ENCODE data around the gene TYRO3. TPM values are rescaled to one million over a fixed set of nuclear protein-coding genes. Genes with fewer than 3 reads are reported as not detected.

TYRO3 gene
- polyA plus RNA-seq, 4 donors: 142 to 169 (median 163) TPM

DNA sequence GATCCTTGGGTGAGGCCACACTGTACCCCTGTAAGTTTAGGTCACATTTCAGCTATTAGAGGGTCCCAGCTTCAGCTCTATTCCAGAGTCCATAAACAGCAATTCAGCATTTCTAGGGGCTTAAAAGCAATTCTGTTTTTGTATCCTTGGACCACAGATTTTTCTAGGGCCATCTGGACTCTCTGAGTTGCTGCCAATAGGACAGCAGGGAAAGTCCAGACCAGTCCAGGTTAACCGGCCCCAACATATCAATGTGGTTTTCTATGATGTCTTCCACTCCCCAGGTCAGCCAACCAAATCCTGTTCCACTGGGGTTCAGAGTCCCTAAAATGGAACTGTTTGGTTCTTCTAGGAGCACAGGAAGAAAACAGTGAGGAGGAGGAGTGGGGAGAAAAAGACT lies 40.0 kb downstream of the TYRO3 start:
- DNase-seq (ENCODE audit: low read depth in 4 of 4, low spot score in 2 of 4): no peak

DNA sequence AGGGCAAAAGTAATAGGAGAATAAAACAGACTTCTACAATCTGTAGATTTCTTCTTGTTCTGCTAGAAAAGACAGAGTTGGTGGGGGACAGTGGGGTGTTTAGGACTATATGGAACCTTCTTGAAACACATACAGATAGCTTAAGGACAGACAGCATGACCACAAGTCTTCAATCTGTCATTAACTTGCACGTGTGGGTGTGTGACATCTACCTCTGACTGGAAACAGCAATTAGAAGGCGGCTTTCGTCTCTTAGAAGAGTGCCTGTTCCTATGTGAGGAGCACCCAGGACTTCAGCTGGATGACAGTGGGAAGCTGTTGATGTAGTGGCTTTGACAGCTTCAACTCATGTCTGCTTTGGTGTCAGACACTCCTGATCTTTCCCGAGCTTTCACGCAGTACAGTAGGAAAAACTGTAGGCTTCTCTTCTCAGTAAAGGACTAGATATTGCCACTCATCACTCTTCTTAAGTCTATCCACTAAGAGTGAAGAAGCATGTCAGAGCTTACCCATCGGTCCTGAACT lies 44.5 kb downstream of the TYRO3 start:
- no peak for DNase-seq (ENCODE audit: low read depth in 4 of 4, low spot score in 2 of 4)

DNA sequence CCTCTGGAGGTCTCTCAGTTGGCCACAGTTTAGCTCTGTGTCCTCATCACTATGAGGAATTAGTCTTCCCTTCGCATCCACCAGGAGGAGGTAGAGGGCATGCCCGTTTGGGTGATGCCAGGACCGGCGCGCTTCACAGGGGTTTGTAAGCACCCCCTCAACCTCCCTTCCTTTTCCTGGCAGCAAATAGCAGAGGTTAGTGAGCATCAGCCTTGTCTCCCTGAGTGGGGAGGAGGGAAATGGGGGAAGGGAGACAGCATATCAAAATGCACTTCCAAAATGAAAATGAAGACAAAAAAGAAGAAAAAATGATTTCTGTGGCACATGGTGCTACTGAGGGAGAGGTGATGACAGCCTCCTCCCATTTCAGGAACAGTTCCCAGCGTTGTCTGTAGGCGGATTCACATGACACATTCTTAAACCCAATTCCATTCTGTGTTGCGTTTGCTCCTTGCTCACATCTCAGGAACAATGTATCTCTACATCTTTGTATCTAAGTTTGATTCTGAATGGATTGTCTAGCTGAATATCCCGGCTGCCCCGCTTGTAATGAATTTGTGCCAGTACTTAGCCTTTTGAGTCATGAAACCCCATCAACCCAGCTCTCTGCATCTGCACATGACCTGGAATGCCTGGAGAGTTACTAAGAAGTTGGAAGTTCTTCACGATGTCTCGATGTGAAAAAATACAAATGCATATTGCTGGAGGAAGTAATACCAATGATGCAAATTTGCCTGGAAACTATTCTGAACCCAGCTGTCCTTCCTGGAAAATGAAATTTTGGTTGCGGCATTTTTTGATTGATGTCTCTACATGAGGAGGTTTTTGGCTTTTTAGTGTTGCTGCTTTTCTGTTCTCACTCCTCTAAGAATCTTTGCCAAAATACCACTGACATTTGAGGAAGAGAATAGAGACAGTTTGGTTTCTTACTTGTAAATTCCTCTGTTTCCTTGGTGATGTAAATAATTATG lies 45.2 kb downstream of the TYRO3 start:
- peak in 2 of 4 donors; percentile 40 to 55 for DNase-seq (ENCODE audit: low read depth in 4 of 4, low spot score in 2 of 4)

DNA sequence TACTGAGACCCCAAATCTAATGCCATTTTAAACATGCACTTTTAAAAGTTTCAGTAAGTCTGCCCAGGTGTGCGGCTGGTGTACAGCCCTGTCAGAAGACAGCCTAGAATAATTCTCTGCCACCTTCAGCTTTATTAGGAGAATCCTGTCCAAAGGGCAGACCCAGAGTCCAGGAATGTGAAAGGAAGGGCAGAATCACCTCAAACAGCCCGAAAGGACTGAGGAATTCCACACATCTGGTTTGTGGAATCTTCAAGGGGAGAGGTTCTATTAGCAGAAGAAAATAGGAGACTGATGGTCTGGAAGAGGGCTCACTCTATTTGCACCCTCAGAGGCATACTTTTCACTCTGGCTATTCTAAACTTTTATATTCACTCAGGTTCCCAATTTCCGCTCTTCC lies 46.6 kb downstream of the TYRO3 start:
- DNase-seq (ENCODE audit: low read depth in 4 of 4, low spot score in 2 of 4): no peak

DNA sequence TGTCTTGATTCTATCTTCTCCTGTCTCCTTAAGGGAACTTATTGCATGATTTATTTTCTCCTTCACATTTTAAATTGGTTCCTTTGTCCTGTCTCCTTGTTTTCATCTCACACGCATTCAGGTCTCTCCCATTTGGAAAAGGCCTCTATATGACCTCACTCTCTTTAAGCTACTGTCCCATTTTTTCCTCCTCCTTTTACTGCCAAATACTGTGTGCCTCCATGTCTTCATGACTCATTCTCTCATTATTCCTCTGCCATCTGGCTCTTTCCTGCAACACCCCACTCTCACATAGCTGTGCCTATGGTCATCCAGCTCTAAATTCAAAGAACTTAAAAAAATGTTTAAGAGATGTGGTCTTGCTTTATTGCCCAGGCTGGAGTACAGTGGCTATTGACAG lies 48.0 kb downstream of the TYRO3 start:
- DNase-seq (ENCODE audit: low read depth in 4 of 4, low spot score in 2 of 4): no peak

DNA sequence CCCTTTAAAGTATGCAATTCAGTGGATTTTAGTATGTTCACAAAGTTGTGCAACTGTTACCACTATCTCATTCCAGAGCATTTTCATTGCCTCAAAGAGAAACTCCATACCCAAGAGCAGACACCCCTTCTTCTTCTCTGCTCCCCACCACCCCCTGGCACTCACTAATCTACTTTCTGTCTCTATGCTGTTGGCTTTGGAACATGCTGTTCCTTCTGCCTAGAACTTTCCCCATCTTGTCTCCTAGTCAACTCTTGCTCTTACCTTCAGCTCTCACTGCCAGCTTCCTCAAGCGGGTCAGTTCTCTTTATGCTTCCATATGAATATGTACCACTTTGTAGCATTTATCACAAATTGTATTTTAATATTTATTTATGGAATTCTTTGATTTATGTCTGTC lies 50.1 kb downstream of the TYRO3 start:
- DNase-seq (ENCODE audit: low read depth in 4 of 4, low spot score in 2 of 4): no peak

DNA sequence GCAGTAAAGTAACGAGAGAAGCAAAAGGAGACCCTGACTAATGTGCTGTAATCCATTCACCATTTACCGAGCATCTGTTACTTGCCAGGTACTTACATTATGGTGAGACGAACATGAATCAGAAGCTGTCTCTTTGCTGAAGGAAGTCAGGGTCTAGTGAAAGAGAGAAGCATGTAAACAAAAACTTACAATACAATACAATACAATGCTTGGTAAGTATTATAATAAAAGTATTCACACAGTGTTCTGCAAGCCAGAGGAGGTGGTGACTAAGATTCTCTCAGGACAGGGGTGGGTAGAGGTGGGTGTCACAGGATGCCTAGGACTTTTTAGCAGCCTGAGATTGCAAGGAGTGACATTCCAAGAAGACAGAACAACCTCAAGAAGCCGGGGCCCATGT lies 51.0 kb downstream of the TYRO3 start:
- no peak for DNase-seq (ENCODE audit: low read depth in 4 of 4, low spot score in 2 of 4)

DNA sequence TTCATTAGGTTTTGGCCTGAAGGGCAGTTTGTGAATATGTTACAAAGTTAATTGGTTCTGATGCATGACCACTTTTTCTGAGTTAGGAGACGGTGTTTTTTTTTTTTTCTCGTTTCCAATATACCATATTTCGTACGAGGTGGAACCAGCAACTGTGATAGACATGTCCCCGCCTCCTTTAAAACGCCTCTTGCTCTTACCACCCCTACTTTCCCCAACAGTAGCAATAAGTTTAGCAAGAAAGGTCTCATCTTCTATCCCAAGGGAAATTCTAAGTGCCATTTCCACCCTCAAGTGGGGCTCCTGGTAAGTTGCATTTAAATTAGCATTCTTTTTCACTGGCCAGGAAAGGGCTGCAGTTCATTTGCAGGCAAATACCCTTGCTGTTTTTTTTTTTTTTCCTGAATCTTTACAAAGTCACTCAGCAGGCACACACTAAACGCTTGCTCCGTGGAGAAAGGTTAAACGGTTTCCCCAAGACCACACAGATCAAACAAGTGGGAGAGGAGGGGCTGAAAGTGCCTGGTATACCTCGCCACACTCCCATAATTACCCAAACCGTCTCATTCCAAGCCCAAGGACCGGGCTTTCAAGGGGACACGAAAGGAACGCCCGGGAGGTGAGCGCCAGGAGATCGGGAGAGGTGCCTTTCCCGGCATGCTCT lies 61.7 kb downstream of the TYRO3 start:
- DNase-seq (ENCODE audit: low read depth in 4 of 4, low spot score in 2 of 4): peak in 2 of 4 donors; percentile 23 to 32

DNA sequence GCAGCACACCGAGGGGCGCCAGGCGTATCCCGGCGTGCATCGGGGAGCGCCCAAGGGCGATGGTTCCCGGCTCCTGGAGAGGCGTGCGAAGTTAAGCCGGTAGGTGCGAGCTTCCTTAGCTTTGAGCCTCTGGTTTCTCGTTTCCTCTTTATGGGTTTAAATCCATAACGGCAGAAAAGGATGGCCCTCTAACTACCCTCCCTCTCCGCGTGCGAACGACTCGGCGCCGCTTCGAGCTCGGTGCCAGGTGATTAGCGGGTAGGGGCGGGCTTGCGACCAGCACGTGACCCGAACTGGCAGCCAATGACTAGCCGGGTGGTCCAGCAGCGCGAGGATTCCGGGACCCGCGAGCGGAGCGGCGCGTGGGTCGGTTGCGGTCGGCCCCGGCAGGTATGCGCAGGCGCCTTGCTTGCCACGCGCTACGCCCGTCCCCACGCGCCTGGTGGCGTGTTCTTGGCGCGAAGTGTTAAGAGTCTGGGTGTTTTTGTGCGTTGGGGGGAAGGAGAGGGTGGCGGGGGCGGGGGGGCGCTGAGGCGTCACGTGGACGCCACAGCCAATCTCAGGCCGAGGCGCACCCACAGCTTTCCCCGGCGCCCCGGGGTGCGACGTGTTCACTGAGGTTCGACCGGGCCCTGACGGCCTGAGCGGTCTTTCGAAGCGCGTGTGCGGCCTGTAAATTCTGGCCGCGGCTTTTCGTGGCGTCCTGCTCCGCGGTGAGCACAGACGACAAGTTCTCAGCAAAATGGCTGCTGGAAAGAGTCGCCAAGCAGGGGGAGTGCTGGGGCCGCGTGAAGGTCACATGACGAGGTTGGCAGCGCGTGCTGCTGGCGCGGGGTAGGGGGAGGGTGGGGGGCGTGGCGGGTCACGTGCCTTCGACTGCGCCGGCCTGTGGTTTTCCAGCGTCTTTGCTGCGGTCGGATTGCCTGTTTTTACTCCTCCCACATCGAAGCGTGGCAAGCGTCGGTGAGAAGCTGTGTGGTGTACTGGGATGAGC lies 62.5 kb downstream of the TYRO3 start:
- peak; percentile 68 to 78 (median 74) for DNase-seq (ENCODE audit: low read depth in 4 of 4, low spot score in 2 of 4)

DNA sequence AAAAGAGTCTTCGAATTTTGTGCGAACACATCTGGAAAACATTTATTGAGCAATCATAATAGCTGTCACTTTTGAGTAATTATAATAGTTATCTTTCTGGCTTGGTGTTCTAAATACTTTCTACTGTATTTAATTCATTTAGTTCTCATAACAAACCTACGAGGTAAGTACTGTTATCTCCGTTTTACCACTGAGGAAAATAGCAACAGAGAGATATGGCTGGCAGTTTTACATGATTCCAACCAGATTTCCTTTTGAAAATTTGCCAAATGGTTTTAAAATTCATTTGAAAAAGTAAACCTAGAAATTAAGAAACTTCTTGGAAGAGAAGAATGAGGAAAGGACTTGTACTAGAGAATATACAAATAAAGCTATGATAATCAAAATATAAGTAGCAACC lies 63.9 kb downstream of the TYRO3 start:
- DNase-seq (ENCODE audit: low read depth in 4 of 4, low spot score in 2 of 4): no peak

DNA sequence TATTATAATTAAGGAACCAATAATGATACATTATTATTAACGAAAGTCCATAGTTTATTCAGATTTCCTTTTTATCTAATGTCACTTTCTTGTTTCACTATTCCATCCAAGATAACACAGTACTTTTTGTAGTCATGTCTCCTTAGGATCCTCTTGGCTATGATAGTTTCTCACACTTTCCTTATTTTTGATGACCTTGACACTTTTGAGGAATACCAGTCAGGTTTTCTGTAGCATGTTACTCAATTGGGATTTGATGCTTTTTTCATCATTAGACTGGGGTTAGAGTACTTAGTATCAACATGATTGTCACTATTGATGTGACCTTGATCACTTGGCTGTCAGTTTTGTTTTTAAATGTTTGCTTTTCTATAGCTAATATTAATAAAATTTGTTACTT lies 68.2 kb downstream of the TYRO3 start:
- no peak for DNase-seq (ENCODE audit: low read depth in 4 of 4, low spot score in 2 of 4)

DNA sequence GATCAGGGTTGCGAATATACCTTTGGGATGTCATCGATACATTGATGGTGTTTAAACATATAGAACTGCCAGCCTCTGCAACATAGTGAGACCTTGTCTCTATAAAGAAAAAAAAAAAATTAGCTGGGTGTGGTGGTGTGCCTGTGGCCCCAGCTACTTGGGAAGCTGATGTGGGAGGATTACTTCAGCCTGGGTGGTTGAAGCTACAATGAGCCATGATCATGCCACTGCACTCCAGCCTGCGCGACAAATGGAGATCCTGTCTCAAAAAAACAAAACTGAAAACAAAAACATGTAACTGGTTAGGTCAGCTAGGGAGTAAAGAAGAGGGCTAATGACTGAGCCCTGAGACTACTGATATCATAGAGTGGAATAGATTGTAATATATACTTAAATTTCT lies 70.5 kb downstream of the TYRO3 start:
- no peak for DNase-seq (ENCODE audit: low read depth in 4 of 4, low spot score in 2 of 4)

DNA sequence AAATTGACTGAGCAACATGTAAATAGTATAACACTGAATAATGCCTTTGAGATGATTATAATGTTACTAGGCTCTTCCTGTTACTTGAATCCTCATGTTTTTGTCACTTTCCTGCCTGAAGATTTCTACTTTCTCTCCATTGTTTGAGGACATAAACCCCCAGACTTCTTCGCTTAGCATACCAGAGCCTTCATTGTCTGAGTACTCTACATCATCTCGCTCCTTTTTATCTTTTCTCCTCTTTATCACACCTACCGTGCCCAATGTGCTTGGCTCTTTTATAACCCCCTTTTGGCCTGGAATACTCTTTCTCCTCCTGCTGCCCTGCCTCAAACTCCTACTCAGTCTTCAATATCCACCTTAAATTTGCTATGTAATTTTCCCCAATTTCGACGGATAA lies 70.9 kb downstream of the TYRO3 start:
- no peak for DNase-seq (ENCODE audit: low read depth in 4 of 4, low spot score in 2 of 4)

DNA sequence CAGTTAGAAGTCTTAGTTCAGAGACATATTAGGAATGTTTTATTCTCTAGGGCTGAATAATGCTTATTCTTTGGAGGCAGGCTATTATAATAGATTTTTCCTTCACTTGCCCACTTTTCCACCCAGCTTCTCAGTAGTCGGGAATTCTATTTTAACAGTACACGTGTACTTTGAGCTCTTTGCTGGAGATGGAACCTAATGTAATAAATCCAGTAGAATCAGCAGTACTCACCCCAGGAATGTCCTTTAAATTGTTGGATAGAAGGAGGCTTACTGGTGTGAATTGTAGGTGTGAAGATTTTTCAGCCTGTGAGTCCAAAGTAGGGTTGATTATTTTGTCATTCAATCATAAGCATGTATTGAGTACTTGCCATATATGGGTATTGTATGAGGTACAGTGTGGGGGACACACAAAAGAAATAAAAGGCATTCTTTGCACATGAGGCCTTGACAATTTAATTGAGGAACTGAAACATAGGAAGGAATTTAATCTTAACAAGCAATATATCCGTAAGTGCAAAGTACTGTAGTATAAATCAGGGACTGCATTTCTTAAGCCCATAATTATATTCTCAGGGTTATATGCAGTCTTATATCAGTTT lies 71.7 kb downstream of the TYRO3 start:
- no peak for DNase-seq (ENCODE audit: low read depth in 4 of 4, low spot score in 2 of 4)

DNA sequence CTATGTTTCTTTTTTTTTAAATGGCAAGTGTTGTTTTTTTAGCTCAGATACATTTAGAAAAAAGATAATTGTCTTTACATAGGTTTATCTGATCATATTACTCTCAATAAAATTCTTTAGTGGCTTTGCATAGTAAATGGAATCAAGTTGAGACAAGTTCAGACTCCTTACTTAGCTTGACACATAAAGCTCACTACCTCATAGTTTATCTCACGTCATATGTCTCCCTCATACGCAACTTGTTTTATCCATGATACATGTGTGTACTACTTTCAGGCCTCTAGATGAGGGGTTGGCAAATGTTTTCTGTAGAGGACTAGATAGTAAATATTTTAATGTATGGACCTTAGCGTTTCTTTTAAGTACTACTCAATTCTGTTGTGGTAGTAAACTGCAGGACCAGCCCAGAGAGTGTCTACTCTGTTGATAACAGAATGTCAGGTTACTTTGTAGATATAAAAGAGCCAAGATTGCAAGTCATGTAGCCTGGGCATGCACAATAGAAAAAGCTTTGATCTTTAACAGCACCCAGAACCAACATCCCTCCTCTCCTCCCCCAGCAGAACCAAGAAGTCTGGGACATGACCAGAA lies 73.0 kb downstream of the TYRO3 start:
- DNase-seq (ENCODE audit: low read depth in 4 of 4, low spot score in 2 of 4): no peak

Other genes starting within 250 kb of the TYRO3 start
- gene OIP5, start 226.6 kb upstream of the TYRO3 start, polyA plus RNA-seq (ENCODE audit: insufficient read length in 4 of 4): 1 to 10 TPM; 7.4 to 9.5 (median 8.8) TPM
- gene NUSAP1, start 226.3 kb upstream of the TYRO3 start, polyA plus RNA-seq (ENCODE audit: insufficient read length in 4 of 4): 10 to 100 TPM; 91.6 to 95.3 (median 94.5) TPM
- gene NDUFAF1, start 156.7 kb upstream of the TYRO3 start, polyA plus RNA-seq (ENCODE audit: insufficient read length in 4 of 4): 10 to 100 TPM; 20.7 to 29.6 (median 25.6) TPM
- 10 to 100 TPM; 59.0 to 77.8 (median 62.7) TPM for gene RTF1, start 142.1 kb upstream of the TYRO3 start, polyA plus RNA-seq (ENCODE audit: insufficient read length in 4 of 4)
- gene ITPKA, start 65.3 kb upstream of the TYRO3 start, polyA plus RNA-seq (ENCODE audit: insufficient read length in 4 of 4): under 1 TPM; 0.55 to 0.91 (median 0.78) TPM
- 1 to 10 TPM; 1.3 to 3.1 (median 2.3) TPM for gene LTK, start 45.4 kb upstream of the TYRO3 start, polyA plus RNA-seq (ENCODE audit: insufficient read length in 4 of 4)
- 10 to 100 TPM; 22.9 to 40.6 (median 29.2) TPM for gene RPAP1, start 15.0 kb upstream of the TYRO3 start, polyA plus RNA-seq (ENCODE audit: insufficient read length in 4 of 4)
- 10 to 100 TPM; 26.1 to 39.5 (median 35.8) TPM for gene MGA, start 101.2 kb downstream of the TYRO3 start, polyA plus RNA-seq (ENCODE audit: insufficient read length in 4 of 4)
- 10 to 100 TPM; 10.7 to 23.3 (median 14.8) TPM for gene MAPKBP1, start 215.3 kb downstream of the TYRO3 start, polyA plus RNA-seq (ENCODE audit: insufficient read length in 4 of 4)

Data from left renal cortex interstitium (tissue), 4 donors.